ENCODE measurements around the gene ABHD6. TPM values are rescaled to one million over a fixed set of nuclear protein-coding genes. Genes with fewer than 3 reads are reported as not detected.
A peak's percentile ranks its signal among the peaks of the same experiment; 100 is the strongest.

ABHD6 gene
- polyA plus RNA-seq, 1 donor: 33.8 TPM

DNA sequence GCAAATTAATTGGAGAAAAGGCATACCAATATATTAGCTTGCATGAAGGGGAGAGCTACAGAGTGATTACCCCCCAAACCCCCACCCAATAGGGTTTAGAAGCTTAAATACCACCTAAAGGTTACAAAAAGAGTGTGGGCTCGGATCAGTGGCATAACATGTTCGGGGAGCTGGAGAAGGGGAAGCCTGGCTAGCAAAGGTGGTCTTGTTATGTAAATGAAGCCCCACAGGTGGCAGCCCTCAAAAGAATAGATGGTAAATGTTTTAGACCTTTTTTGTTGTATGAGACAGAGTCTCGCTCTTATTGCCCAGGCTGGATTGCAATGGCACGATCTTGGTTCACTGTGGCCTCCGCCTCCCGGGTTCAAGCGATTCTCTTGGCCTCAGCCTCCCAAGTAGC is 84.2 kb downstream of the ABHD6 start:
- Histone ChIP-seq H3K36me3 (ENCODE audit: control insufficient read depth, insufficient read depth, low read length) (peaks cover 23% of the 10 kb centered on the region), H3K9me3 (ENCODE audit: control insufficient read depth, low read depth, low read length) (no peaks in the 10 kb centered on the region), H3K4me1 (ENCODE audit: control insufficient read depth, insufficient read depth, low read length) (peaks cover 5% of the 10 kb centered on the region), H3K27ac (ENCODE audit: low read length) (no peak overlapping the region), H3K27me3 (ENCODE audit: control insufficient read depth, insufficient read depth, low read length) (no peaks in the 10 kb centered on the region), H3K4me3 (ENCODE audit: low read length) (no peak overlapping the region)
- DNase-seq: no peak
- WGBS (ENCODE audit: insufficient coverage, low lambda C conversion rate): no CpG with 5 or more reads among the region's 7 CpGs

DNA sequence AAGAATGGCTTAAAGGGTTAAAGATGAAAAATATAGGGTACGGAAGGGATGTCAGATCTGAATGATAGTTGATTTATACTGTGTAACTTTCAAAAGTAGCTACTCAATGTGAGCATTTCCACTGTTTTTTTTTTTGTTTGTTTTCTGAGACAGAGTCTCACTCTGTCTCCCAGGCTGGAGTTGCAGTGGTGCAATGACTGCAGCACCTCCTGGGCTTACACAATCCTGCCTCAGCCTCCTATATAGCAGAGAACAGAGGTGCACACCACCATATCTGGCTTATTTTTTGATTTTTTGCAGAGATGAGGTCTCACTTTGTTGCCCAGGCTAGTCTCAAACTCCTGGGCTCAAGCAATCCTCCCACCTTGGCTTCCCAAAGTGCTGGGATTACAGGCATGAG is 85.2 kb downstream of the ABHD6 start:
- peaks cover 6% of the 10 kb centered on the region for H3K27me3 ChIP-seq (ENCODE audit: control insufficient read depth, insufficient read depth, low read length)
- peaks cover 5% of the 10 kb centered on the region for H3K4me1 ChIP-seq (ENCODE audit: control insufficient read depth, insufficient read depth, low read length)
- H3K9me3 ChIP-seq (ENCODE audit: control insufficient read depth, low read depth, low read length): no peaks in the 10 kb centered on the region
- no peak for DNase-seq
- 100% methylated on average over 1 of the region's 1 CpG for WGBS (ENCODE audit: insufficient coverage, low lambda C conversion rate)
- H3K27ac ChIP-seq (ENCODE audit: low read length): no peak overlapping the region
- no peak overlapping the region for H3K4me3 ChIP-seq (ENCODE audit: low read length)
- peaks cover 17% of the 10 kb centered on the region for H3K36me3 ChIP-seq (ENCODE audit: control insufficient read depth, insufficient read depth, low read length)

DNA sequence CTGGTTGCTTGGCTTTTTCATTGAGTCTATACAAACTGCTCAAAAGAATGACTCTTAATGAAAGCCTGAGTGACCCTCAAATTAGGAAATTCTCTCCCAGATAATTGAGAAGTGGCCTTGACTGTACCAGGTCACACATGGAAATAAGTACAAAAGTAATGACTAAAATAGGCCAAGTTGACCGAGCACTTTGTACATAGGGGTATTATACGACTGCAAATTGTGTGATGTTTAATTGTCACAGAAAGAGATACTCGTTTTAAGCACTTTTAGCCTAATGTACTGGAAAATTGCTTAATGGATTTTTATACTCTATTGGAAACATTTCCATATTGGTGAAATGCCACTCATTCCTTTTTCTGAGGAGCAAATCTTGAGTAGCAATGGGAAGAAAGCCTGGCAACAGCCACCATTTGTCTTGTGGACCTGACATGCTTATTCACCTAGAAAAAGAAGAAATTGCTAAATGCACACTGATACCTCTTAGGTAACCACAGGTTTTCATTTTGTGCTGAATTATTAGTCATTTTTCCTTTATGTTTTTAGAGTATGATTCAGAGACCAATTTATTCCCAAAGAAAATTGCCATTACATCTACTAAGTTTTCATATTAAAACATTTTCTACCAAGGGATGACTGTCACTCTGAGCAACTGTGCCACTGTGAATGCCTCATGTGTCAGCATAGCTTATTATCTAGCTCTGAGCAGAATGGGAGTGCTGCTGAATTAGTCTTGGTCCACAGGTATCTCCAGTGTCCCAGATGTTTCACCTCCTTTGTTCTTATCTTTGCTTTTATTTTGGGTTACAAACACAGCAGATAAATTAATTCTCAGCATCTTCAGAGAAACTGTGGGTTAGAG is 86.2 kb downstream of the ABHD6 start:
- Histone ChIP-seq H3K27me3 (ENCODE audit: control insufficient read depth, insufficient read depth, low read length) (peaks cover 7% of the 10 kb centered on the region), H3K36me3 (ENCODE audit: control insufficient read depth, insufficient read depth, low read length) (peaks cover 9% of the 10 kb centered on the region), H3K27ac (ENCODE audit: low read length) (no peak overlapping the region), H3K9me3 (ENCODE audit: control insufficient read depth, low read depth, low read length) (no peaks in the 10 kb centered on the region), H3K4me3 (ENCODE audit: low read length) (no peak overlapping the region), H3K4me1 (ENCODE audit: control insufficient read depth, insufficient read depth, low read length) (peaks cover 5% of the 10 kb centered on the region)
- no peak for DNase-seq
- 79% methylated on average over 3 of the region's 3 CpGs for WGBS (ENCODE audit: insufficient coverage, low lambda C conversion rate)

DNA sequence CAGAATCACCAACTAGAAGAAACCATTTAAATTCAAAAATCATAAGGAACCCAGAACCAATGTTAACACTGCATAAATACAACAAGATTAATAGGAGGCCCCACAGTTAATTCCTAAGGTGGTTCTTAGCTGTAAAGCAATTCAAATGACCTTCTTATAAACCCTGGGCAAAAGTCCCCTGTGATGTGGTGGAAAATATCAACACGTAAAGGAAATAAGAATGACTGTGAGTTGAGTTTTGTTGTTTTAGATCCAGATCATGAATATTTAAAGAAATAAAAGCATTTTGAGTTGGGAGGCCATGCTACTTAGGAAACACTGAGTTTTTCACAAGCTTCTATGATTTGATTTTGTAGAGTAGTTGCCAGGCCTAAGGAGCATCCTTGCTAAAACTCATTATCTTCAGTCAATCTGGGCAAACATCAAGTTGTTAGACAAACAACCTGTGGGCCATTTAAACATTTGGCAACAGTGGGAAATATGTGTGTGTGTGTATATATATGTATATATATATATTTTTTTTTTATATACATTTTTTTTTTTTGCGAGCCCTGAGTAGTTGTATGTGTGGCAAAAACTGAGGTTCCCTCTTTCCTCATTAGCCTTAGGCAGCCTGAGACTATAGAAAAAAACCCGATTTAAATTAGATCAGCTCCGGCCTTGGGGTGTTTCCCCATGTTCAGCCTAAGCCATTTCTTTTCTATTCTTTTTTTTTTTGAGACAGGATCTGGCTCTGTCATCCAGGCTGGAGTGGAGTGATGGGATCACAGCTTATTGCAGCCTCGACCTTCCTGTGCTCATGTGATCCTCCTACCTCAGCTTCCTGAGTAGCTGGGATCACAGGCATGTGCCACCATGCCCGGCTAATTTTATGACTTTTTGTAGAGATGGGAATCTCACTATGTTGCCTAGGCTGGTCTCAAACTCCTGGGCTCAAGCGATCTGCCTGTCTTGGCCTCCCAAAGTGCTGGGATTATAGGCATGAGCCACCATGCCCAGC is 87.1 kb downstream of the ABHD6 start:
- no peak overlapping the region for H3K27ac ChIP-seq (ENCODE audit: low read length)
- H3K4me3 ChIP-seq (ENCODE audit: low read length): no peak overlapping the region
- peaks cover 5% of the 10 kb centered on the region for H3K4me1 ChIP-seq (ENCODE audit: control insufficient read depth, insufficient read depth, low read length)
- peaks cover 7% of the 10 kb centered on the region for H3K27me3 ChIP-seq (ENCODE audit: control insufficient read depth, insufficient read depth, low read length)
- peaks cover 4% of the 10 kb centered on the region for H3K36me3 ChIP-seq (ENCODE audit: control insufficient read depth, insufficient read depth, low read length)
- DNase-seq: no peak
- no peaks in the 10 kb centered on the region for H3K9me3 ChIP-seq (ENCODE audit: control insufficient read depth, low read depth, low read length)
- WGBS (ENCODE audit: insufficient coverage, low lambda C conversion rate): no CpG with 5 or more reads among the region's 7 CpGs

DNA sequence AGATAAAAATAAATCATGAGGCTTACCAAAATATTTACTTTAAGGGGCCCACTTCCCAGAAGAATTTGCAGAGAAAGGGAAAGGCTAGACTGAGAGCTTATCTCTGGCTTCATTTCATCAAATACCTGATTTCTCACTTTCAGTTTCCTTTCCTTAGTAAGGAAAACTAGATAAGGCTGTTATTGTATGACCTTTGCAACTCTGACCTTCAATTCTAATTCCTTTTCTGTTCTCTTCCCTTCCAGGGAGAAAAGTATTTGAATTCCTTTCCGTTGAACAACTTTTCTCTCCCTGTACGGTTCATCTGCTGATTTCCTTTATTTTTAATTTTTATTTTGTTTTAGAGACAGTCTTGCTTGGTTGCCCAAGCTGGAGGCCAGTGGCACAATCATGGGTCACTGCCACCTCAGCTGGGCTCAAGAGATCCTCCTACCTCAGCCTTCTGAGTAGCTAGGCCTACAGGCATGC is 88.0 kb downstream of the ABHD6 start:
- no peaks in the 10 kb centered on the region for H3K9me3 ChIP-seq (ENCODE audit: control insufficient read depth, low read depth, low read length)
- no CpG with 5 or more reads among the region's 2 CpGs for WGBS (ENCODE audit: insufficient coverage, low lambda C conversion rate)
- no peak overlapping the region for H3K27ac ChIP-seq (ENCODE audit: low read length)
- H3K4me1 ChIP-seq (ENCODE audit: control insufficient read depth, insufficient read depth, low read length): peaks cover 5% of the 10 kb centered on the region
- no peak overlapping the region for H3K4me3 ChIP-seq (ENCODE audit: low read length)
- H3K27me3 ChIP-seq (ENCODE audit: control insufficient read depth, insufficient read depth, low read length): peaks cover 7% of the 10 kb centered on the region
- H3K36me3 ChIP-seq (ENCODE audit: control insufficient read depth, insufficient read depth, low read length): peaks cover 4% of the 10 kb centered on the region
- DNase-seq: peak in 1 of 2 donors; percentile 69

DNA sequence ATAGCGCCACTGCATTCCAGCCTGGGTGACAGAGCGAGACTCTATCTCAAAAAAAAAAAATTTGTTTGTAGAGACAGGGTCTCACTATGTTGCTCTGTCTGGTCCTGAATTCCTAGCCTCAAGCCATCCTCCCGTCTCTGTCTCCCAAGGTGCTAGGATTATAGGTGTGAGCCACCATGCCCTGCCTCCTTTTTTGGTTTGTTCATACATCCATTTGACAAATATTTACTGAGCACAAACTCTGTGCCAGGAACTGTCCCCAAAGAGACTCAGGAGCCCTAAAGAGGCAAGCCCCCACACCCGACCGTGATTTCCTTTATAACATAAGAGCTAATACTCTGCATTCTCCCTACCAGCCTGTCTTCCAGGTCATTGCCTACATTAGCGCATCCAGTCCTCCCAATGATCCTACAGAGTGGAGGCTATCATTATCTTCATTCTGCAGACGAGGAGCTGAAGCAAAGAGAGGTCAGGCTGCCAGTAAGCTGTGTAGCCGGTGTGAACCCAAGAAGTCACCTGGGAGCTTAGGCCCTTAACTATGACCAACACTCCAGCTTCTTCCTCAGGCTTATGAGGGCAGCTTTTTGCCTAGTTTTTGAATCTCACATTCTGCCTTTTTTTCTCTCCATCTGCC is 88.8 kb downstream of the ABHD6 start:
- no peak for DNase-seq
- Histone ChIP-seq H3K27ac (ENCODE audit: low read length) (no peak overlapping the region), H3K4me3 (ENCODE audit: low read length) (no peak overlapping the region), H3K36me3 (ENCODE audit: control insufficient read depth, insufficient read depth, low read length) (peaks cover under 1% of the 10 kb centered on the region), H3K27me3 (ENCODE audit: control insufficient read depth, insufficient read depth, low read length) (peaks cover 7% of the 10 kb centered on the region), H3K4me1 (ENCODE audit: control insufficient read depth, insufficient read depth, low read length) (peaks cover 5% of the 10 kb centered on the region), H3K9me3 (ENCODE audit: control insufficient read depth, low read depth, low read length) (no peaks in the 10 kb centered on the region)
- no CpG with 5 or more reads among the region's 8 CpGs for WGBS (ENCODE audit: insufficient coverage, low lambda C conversion rate)

DNA sequence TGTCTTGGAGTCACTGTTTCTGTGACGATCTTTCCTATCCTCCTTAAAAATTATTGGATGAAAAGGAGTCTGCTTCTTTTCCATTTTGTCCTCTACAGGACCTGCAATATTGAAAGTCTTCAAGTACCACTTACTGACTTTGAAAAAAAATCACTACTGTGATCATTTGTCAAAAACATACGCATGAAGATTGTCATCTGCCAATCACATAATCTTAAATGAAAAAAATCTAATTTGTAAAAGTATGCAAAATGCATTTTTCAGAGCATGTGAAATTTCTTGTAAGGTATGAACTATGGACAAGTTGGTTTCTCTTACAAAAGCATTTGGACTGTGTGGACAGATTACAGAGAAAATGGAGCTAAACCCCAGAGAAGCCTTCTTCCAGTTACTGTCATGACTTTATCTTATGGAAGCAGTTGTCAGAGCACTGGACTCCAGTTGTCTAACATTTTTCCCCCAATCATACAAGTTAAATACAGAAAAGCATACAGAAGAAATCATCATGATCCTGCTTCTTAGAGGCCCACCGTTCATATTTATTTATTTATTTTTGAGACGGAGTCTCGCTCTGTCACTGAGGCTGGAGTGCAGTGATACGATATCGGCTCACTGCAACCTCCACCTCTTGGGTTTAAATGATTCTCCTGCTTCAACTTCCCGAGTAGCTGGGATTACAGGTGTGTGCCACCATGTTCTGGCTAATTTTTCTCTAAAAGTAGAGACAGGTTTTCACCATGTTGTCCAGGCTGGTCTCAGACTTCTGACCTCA is 91.7 kb downstream of the ABHD6 start:
- Histone ChIP-seq H3K9me3 (ENCODE audit: control insufficient read depth, low read depth, low read length) (no peaks in the 10 kb centered on the region), H3K36me3 (ENCODE audit: control insufficient read depth, insufficient read depth, low read length) (no peaks in the 10 kb centered on the region), H3K27ac (ENCODE audit: low read length) (no peak overlapping the region), H3K27me3 (ENCODE audit: control insufficient read depth, insufficient read depth, low read length) (peaks cover 16% of the 10 kb centered on the region), H3K4me1 (ENCODE audit: control insufficient read depth, insufficient read depth, low read length) (peaks cover 5% of the 10 kb centered on the region), H3K4me3 (ENCODE audit: low read length) (no peak overlapping the region)
- DNase-seq: no peak
- WGBS (ENCODE audit: insufficient coverage, low lambda C conversion rate): 88% methylated on average over 1 of the region's 8 CpGs

DNA sequence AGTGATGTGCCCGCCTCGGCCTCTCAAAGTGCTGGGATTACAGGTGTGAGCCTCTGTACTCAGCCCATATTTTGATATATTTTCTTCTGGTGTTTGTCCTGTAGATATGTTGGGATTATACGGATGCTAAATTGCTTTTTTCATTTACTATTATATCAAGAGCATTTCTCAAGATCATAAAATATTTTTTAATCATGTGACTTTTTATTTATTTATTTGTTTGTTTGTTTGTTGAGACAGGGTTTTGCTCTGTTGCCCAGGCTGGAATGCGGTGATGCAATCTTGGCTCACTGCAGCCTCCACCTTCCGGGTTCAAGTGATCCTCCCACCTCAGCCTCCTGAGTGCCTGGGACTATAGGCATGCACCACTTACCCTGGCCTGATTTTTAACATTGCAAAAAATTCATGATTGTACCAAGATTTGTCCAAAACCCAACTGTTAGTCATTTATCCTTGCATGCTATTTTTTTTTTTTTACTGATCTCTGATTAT is 92.4 kb downstream of the ABHD6 start:
- H3K27me3 ChIP-seq (ENCODE audit: control insufficient read depth, insufficient read depth, low read length): peaks cover 16% of the 10 kb centered on the region
- H3K27ac ChIP-seq (ENCODE audit: low read length): no peak overlapping the region
- H3K4me3 ChIP-seq (ENCODE audit: low read length): no peak overlapping the region
- peaks cover 5% of the 10 kb centered on the region for H3K4me1 ChIP-seq (ENCODE audit: control insufficient read depth, insufficient read depth, low read length)
- 100% methylated on average over 1 of the region's 5 CpGs for WGBS (ENCODE audit: insufficient coverage, low lambda C conversion rate)
- H3K36me3 ChIP-seq (ENCODE audit: control insufficient read depth, insufficient read depth, low read length): no peaks in the 10 kb centered on the region
- H3K9me3 ChIP-seq (ENCODE audit: control insufficient read depth, low read depth, low read length): no peaks in the 10 kb centered on the region
- no peak for DNase-seq

DNA sequence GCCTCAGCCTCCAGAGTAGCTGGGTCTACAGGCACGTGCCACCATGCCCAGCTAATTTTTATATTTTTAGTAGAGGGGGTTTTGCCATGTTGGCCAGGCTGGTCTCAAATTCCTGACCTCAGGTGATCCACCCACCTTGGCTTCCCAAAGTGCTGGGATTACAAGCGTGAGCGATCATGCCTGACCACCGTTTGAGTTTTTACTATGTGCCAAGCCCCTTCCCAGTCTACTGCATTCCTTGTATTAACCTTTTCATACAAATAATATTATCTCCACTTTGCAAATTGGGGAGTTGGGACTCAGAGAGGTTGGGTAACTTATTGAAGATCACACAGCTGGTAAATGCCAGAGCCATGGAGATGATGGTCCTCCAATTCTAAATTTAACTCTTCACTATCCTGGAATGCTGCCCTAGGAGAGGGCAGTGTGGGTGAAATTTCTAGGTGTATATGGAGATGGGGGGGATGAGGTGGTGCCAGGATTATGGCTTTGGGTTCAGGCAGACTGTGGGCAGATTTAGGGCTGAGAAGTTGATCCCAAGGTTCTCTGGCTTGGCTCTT is 94.1 kb downstream of the ABHD6 start:
- H3K36me3 ChIP-seq (ENCODE audit: control insufficient read depth, insufficient read depth, low read length): no peaks in the 10 kb centered on the region
- H3K27me3 ChIP-seq (ENCODE audit: control insufficient read depth, insufficient read depth, low read length): peaks cover 16% of the 10 kb centered on the region
- no peaks in the 10 kb centered on the region for H3K9me3 ChIP-seq (ENCODE audit: control insufficient read depth, low read depth, low read length)
- no peak overlapping the region for H3K4me3 ChIP-seq (ENCODE audit: low read length)
- DNase-seq: no peak
- no CpG with 5 or more reads among the region's 4 CpGs for WGBS (ENCODE audit: insufficient coverage, low lambda C conversion rate)
- H3K4me1 ChIP-seq (ENCODE audit: control insufficient read depth, insufficient read depth, low read length): no peaks in the 10 kb centered on the region
- H3K27ac ChIP-seq (ENCODE audit: low read length): no peak overlapping the region
